Panc1 (cell line): ENCODE results near the gene SCUBE3. TPM values are rescaled to one million over a fixed set of nuclear protein-coding genes. Genes with fewer than 3 reads are reported as not detected.

ENCODE experiments used
- ATAC-seq: fragments of 200-7000 bp; cut with Tn5 transposase; 2 replicates; pipeline ENCODE4 v1.9.1; 2020; ENCODE audit warnings: mild to moderate bottlenecking, moderate library complexity
- BruUV-seq: library from RNA; stranded (reverse); fragments of 400-500 nt; replicated peaks from 2 replicates; lab custom pipeline; 2021; lab: Mats Ljungman, UMichigan
- CTCF ChIA-PET: fragments of 300-600 bp; sonication (Branson Sonifier 250); formaldehyde crosslinking; loops from one replicate; lab custom pipeline; 2022; ENCODE audit warnings: antibody characterized with exemption; lab: Charles Lee
- POLR2A ChIA-PET: fragments of 300-600 bp; sonication (Branson Sonifier 250); formaldehyde crosslinking; loops from one replicate; lab custom pipeline; 2022; ENCODE audit warnings: antibody characterized with exemption; lab: Charles Lee
- DNase-seq: peaks from one replicate; pipeline ENCODE4 v3.0.0-alpha.2; 2010; ENCODE audit warnings: low read depth, low spot score
- H3K27ac ChIP-seq: 2 replicates; pipeline ENCODE4 v1.5.1; 2011; ENCODE audit warnings: mild to moderate bottlenecking, low read length, inconsistent platforms
- H3K27me3 ChIP-seq: fragments of 200-500 bp; sonication (Bioruptor generic); 2 replicates; pipeline ENCODE4 v1.6.0; 2014; ENCODE audit warnings: low read length, inconsistent platforms; ENCODE audit not compliant: control insufficient read depth, insufficient read depth
- H3K36me3 ChIP-seq: fragments of 200-500 bp; sonication (Bioruptor generic); 2 replicates; pipeline ENCODE4 v1.5.1; 2014; ENCODE audit warnings: inconsistent platforms, mild to moderate bottlenecking, low read length, moderate library complexity; ENCODE audit not compliant: control insufficient read depth, insufficient read depth
- H3K4me1 ChIP-seq: 2 replicates; pipeline ENCODE4 v1.5.1; 2011; ENCODE audit warnings: inconsistent platforms, mild to moderate bottlenecking, low read length, moderate library complexity; ENCODE audit not compliant: control insufficient read depth, insufficient read depth
- H3K4me3 ChIP-seq, 2 experiments: 2 replicates each; pipeline ENCODE4 v1.5.1; 2011 to 2012; ENCODE audit warnings: low read depth in 2 of 2, low read length in 2 of 2, mild to moderate bottlenecking in 2 of 2, inconsistent platforms in 1 of 2, moderate library complexity in 1 of 2
- H3K9me3 ChIP-seq: fragments of 200-500 bp; sonication (Bioruptor generic); 2 replicates; pipeline ENCODE4 v1.5.1; 2014; ENCODE audit warnings: low read depth, mild to moderate bottlenecking, inconsistent platforms, low read length, moderate library complexity; ENCODE audit not compliant: control insufficient read depth, insufficient read depth
- CTCF ChIP-seq: fragments of 450-650 bp; IDR thresholded peaks from 2 replicates; pipeline ENCODE4 v1.5.1; 2017; ENCODE audit warnings: mild to moderate bottlenecking
- POLR2AphosphoS5 ChIP-seq: IDR thresholded peaks from 2 replicates; pipeline ENCODE4 v1.6.1; 2012; ENCODE audit warnings: mild to moderate bottlenecking, low read depth, low read length, moderate library complexity
- REST ChIP-seq, 2 experiments: IDR thresholded peaks; 2 replicates each; pipeline ENCODE4 v1.6.1; 2011 to 2012; ENCODE audit warnings: low read depth in 2 of 2, control low read depth in 1 of 2, low read length in 1 of 2, mild to moderate bottlenecking in 1 of 2, moderate library complexity in 1 of 2; ENCODE audit not compliant: insufficient read depth in 1 of 2
- SIN3A ChIP-seq: IDR thresholded peaks from 2 replicates; pipeline ENCODE4 v1.6.1; 2012; ENCODE audit warnings: low read depth, mild to moderate bottlenecking, low read length, moderate library complexity, borderline replicate concordance; ENCODE audit not compliant: insufficient read depth
- TCF7L2 ChIP-seq: IDR thresholded peaks from 2 replicates; pipeline ENCODE4 v1.6.1; 2011; ENCODE audit warnings: mild to moderate bottlenecking, low read depth, low read length, inconsistent platforms
- in situ Hi-C: cut with HindIII; loops from 2 replicates; pipeline ENCODE4 v1.10.0; 2016; ENCODE audit warnings: low sequenced_read_pairs, low pct_unique_long_range_greater_than_20kb
- intact Hi-C: fragments of 100-400 bp; cut with micrococcal nuclease; formaldehyde crosslinking; loops from one replicate; pipeline ENCODE4 v1.10.0; 2022; ENCODE audit not compliant: unreplicated experiment
- total RNA-seq: library from RNA; stranded (reverse); gene quantifications from one replicate; pipeline ENCODE4 v1.2.1, GENCODE V29; 2021; ENCODE audit not compliant: unreplicated experiment

The SCUBE3 gene
- total RNA-seq, 1 experiment from 2014 or later: 1.6 TPM

GRCh38 chr6:35170166-35170565, 43.6 kb upstream of the SCUBE3 start:
- intact Hi-C loops: no loop called here
- no peaks in the 10 kb centered on the region for H3K27me3 ChIP-seq
- no peak for TF ChIP-seq POLR2AphosphoS5
- no peak for TF ChIP-seq TCF7L2
- no peak for TF ChIP-seq REST (IDR thresholded peaks at IDR 0.05; ENCODE audit: insufficient read depth in 1 of 2, low read depth in 2 of 2, low read length in 1 of 2)
- TF ChIP-seq CTCF: no peak
- no peak for TF ChIP-seq SIN3A
- H3K9me3 ChIP-seq: no peaks in the 10 kb centered on the region
- in situ Hi-C loops: no loop called here
- H3K36me3 ChIP-seq: no peaks in the 10 kb centered on the region
- ATAC-seq (no peak), DNase-seq (no peak)
- peaks cover 7% of the 10 kb centered on the region; the same call in 1 of the 2 replicates for H3K4me1 ChIP-seq
- ChIA-PET POLR2A (no interaction called here), CTCF (no interaction called here)
- no TSS peak for BruUV-seq
- no peak overlapping the region for H3K27ac ChIP-seq
- no peak overlapping the region for H3K4me3 ChIP-seq

GRCh38 chr6:35170891-35171290, 42.9 kb upstream of the SCUBE3 start:
- intact Hi-C loops: no loop called here
- ATAC-seq (no peak), DNase-seq (no peak)
- no peaks in the 10 kb centered on the region for H3K9me3 ChIP-seq
- in situ Hi-C loops: no loop called here
- no peak overlapping the region for H3K4me3 ChIP-seq
- no TSS peak for BruUV-seq
- no peak for TF ChIP-seq SIN3A
- TF ChIP-seq TCF7L2: no peak
- no peak for TF ChIP-seq REST (IDR thresholded peaks at IDR 0.05; ENCODE audit: insufficient read depth in 1 of 2, low read depth in 2 of 2, low read length in 1 of 2)
- TF ChIP-seq POLR2AphosphoS5: no peak
- no peak for TF ChIP-seq CTCF
- POLR2A ChIA-PET: no interaction called here
- H3K27ac ChIP-seq: no peak overlapping the region
- peaks cover 4% of the 10 kb centered on the region; the same call in 1 of the 2 replicates for H3K4me1 ChIP-seq
- no peaks in the 10 kb centered on the region for H3K36me3 ChIP-seq
- H3K27me3 ChIP-seq: no peaks in the 10 kb centered on the region
- CTCF ChIA-PET: no interaction called here
